IPS-20b (cell line): ENCODE data around the gene CCL27.

Source experiments
- H3K27ac ChIP-seq: one replicate; pipeline ENCODE4 v1.5.1; 2013; ENCODE audit warnings: low read length
- H3K27me3 ChIP-seq: 2 replicates; pipeline ENCODE4 v1.6.1; 2013; ENCODE audit warnings: mild to moderate bottlenecking, low read length, inconsistent platforms; ENCODE audit not compliant: insufficient read depth
- H3K36me3 ChIP-seq: 2 replicates; pipeline ENCODE4 v1.6.1; 2013; ENCODE audit warnings: low read depth, mild to moderate bottlenecking, inconsistent platforms, low read length, moderate library complexity; ENCODE audit not compliant: insufficient read depth
- H3K4me1 ChIP-seq: 2 replicates; pipeline ENCODE4 v1.6.1; 2013; ENCODE audit warnings: mild to moderate bottlenecking, control low read depth, inconsistent platforms, low read length, moderate library complexity; ENCODE audit not compliant: insufficient read depth
- H3K4me3 ChIP-seq: 2 replicates; pipeline ENCODE4 v1.5.1; 2013; ENCODE audit warnings: mild to moderate bottlenecking, low read length, inconsistent platforms
- H3K9ac ChIP-seq: 2 replicates; pipeline ENCODE4 v1.6.1; 2013; ENCODE audit warnings: low read depth, mild to moderate bottlenecking, inconsistent platforms, low read length, moderate library complexity
- H3K9me3 ChIP-seq: 2 replicates; pipeline ENCODE4 v1.6.1; 2013; ENCODE audit warnings: mild to moderate bottlenecking, low read depth, low read length, inconsistent platforms; ENCODE audit not compliant: insufficient read depth

Gene CCL27

DNA sequence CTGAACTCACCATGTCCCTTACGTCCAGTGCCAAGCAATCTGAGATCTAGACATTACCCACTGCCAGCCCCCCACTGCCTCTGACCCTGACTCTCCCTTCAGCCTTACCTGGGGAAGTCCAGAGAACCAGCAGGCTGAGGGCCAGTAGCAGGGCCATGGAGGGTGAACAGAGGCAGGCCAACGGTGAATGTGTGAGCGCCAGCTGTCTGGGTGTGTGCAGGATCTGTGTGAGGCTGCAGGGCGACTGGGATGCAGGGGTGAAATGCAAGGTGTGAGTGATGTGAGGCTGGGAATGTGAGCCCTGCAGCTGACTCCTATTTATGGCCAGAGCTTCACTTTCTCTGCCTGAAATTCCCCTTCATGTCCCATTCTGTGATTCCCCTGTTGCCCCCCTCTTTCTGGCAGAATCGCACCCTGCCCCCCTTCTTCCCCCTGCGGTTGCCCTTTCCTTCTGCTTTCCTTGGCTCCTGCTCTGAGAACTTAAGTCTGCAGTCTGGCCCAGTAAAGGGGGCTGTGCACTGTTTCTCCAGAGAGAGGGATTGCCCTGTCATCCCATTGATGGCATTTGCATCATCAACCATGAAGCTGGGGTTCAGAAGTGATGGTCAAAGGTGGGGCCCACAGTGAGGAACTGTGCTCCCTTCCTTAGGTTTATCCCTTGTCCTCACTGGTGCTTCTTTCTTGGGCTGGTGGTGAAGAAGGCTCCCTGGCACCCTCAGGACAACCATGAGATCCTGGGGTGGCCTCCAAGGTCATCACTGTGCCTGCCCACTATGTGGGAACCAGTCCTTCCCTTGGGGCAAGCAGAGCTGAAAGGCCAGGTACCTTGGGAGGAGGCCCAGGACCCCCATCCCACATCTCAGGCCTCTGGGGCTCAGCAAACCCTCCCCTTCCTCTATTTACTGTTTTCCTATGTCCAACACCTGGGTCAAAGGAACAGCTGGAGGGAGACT is 28.8 kb upstream of the CCL27 start, which contains the start of gene CCL19:
Gene CCL19 (minus strand): TSS at position 294 of the 953 bp plus-strand sequence. CDS start 137 bp downstream, at position 157.
- no peak within 1 kb of the TSS for H3K27ac ChIP-seq

DNA sequence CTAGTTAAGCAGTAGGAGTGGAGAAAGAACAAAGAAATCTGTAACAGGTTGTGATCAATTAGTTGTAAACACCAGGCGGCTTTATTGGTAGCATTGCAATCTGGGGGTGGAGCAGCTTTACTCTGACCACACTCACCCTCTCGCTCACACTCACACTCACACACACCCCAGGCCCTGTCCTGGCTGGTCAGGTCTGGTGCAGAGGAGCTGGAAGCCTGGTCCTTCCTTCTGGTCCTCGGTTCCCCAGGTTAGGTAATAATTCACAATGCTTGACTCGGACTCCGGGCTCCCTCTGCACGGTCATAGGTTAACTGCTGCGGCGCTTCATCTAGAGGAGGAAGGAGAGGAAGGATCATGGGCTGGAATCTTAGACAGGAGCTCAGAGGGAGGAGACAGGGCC is 27.1 kb upstream of the CCL27 start:
- Histone ChIP-seq H3K9ac (no peak overlapping the region), H3K9me3 (no peaks in the 10 kb centered on the region), H3K27ac (no peak overlapping the region)

More for the DNA sequence above, 28.8 kb upstream of the CCL27 start, which contains the start of gene CCL19:
- no peak within 1 kb of the TSS for H3K4me3 ChIP-seq
- no peaks in the 10 kb centered on the region for H3K27me3 ChIP-seq
- H3K9me3 ChIP-seq: no peaks in the 10 kb centered on the region
- H3K9ac ChIP-seq: no peak within 1 kb of the TSS
- H3K36me3 ChIP-seq: no peaks in the 10 kb centered on the region
- H3K4me1 ChIP-seq: no peaks in the 10 kb centered on the region

DNA sequence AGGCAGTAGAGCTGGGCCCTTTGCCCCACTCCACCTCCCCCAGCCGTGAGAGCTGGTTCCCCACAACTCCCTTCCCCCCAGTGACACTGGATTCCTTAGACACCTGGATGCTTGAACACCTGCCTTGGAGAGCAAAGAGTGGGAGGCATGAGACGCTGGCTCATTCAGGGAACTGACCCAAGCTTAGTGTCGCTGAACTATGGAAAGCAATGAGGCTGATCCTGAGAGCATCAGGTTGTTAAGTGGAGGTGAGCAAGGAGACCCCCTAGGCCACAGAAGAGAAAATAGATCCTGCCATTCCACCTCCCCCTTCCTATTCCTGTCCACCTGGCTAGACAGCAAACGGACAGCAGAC is 26.6 kb upstream of the CCL27 start:
- H3K9me3 ChIP-seq: no peaks in the 10 kb centered on the region
- no peaks in the 10 kb centered on the region for H3K4me1 ChIP-seq
- H3K36me3 ChIP-seq: no peaks in the 10 kb centered on the region
- no peaks in the 10 kb centered on the region for H3K27me3 ChIP-seq
- H3K9ac ChIP-seq: no peak overlapping the region
- no peak overlapping the region for H3K27ac ChIP-seq
- no peak overlapping the region for H3K4me3 ChIP-seq

More for the DNA sequence above, 27.1 kb upstream of the CCL27 start:
- H3K36me3 ChIP-seq: no peaks in the 10 kb centered on the region
- no peak overlapping the region for H3K4me3 ChIP-seq
- H3K27me3 ChIP-seq: no peaks in the 10 kb centered on the region
- no peaks in the 10 kb centered on the region for H3K4me1 ChIP-seq

DNA sequence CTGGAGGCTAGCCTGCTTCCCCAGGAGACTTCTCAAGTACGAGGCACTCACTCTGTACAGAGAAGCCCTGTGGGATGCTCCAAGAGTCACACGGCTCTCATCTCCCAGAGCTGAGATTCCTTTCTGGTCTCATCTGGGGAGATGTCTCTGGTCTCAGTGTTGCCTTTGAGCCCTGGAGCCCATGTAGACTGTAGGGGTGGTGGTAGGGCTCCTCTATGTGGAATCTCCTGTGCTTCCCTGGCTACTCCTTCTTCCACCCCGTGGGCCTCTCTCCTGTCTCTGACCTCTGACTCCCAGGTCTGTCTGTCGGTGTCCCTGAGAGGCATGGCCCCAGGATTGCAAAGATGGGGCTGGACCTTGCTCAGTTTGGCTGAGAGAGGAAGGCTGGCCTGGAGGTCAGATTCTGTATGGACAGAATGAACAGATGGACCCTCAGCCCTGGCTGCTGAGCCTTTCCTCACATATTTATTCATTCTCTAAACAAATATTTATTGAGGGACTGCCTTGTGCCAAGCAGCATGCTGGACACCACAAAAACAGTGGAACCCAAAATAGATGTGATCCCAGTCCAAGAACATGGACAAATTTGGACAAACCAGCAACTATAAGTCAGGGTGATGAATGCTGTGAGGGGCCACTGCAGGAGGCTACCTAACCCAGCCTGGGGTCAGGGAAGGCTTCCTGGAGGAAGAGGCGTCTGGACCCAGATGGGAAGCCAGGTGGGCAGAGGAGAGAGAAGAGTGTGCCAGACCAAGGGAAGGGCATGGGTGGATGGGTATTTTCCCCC is 26.1 kb upstream of the CCL27 start:
- Histone ChIP-seq H3K36me3 (no peaks in the 10 kb centered on the region), H3K27me3 (no peaks in the 10 kb centered on the region), H3K27ac (no peak overlapping the region), H3K4me3 (no peak overlapping the region), H3K9ac (no peak overlapping the region), H3K9me3 (no peaks in the 10 kb centered on the region), H3K4me1 (no peaks in the 10 kb centered on the region)

DNA sequence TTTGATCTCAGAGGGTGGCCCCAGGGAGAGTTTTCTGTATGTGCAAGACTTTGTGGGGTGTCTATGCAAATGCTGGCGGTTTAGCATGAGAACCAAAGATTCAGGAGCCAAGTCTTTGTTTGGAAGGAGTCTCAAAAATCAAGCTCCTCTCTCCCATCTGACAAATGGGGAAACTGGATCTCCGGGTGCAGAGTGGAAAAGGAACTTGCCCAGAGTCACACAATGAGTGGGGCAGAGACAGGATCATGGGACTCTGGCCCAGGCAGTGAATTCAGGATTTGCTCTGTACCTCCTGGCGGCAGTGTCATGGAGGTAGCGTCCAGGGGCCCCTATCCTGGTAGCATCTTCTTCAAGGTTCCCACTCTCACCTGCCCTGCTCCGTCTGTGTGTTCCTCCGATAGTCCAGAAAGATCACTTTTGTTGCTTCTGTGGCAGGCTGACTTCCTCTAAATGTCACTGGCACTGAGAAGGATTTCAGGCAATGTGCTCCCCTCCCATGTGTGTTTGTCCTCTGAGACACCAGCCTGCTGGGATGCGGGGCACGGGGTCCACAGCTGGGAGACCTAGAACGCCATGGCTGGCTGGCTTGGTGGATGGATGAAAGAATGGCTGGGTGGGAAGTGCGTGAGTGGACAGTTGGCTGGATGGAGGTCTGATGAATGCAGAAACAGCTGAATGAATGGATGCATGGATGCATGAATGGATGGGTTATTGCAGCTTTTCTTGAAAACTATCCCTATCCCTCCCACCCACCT is 25.0 kb upstream of the CCL27 start:
- H3K36me3 ChIP-seq: no peaks in the 10 kb centered on the region
- no peak overlapping the region for H3K9ac ChIP-seq
- H3K27me3 ChIP-seq: no peaks in the 10 kb centered on the region
- no peak overlapping the region for H3K4me3 ChIP-seq
- H3K27ac ChIP-seq: no peak overlapping the region
- no peaks in the 10 kb centered on the region for H3K9me3 ChIP-seq
- no peaks in the 10 kb centered on the region for H3K4me1 ChIP-seq

DNA sequence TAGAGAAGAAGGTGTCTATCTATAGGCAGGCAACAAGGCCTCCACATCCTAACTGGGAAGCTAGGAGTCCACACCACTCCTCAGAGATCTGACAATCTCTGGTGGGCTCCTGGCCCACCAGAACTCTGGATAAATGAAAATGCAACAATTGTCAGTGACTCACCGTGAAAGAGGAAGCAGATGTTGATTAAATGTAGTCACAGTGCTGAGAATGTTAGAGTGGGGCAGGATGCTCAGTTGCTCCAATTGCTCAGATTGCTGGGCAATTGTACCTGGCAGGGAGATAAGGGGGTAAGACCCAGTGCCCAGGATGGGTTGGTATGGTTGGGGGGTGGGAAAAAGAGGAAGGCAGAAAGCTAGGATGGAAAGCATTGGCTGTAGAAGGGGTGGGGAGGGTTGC is 24.3 kb upstream of the CCL27 start:
- no peak overlapping the region for H3K9ac ChIP-seq

DNA sequence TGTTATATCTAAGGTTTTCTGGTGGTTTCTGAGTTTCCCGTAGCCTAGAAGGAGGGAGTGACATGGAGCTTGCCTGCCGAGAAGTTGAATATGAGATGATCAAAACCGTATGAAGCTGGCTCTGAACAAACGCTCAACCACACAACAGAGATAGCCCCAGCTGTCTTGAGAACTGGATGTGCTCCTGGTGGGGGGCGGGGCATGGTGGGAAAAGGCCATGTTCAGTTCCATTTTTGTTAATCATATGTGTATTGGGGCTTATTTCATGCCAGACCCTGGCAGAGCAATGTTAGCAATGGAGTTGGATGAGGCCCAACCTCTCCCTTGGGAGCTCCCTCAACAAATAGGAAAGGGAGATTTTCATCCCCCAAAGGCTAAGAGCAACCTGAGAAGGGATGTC is 23.8 kb upstream of the CCL27 start:
- H3K4me3 ChIP-seq: no peak overlapping the region
- H3K27ac ChIP-seq: no peak overlapping the region
- no peaks in the 10 kb centered on the region for H3K9me3 ChIP-seq
- no peaks in the 10 kb centered on the region for H3K4me1 ChIP-seq
- no peaks in the 10 kb centered on the region for H3K36me3 ChIP-seq
- H3K27me3 ChIP-seq: no peaks in the 10 kb centered on the region
- H3K9ac ChIP-seq: no peak overlapping the region

More for the DNA sequence above, 24.3 kb upstream of the CCL27 start:
- Histone ChIP-seq H3K27ac (no peak overlapping the region), H3K4me1 (no peaks in the 10 kb centered on the region), H3K27me3 (no peaks in the 10 kb centered on the region), H3K36me3 (no peaks in the 10 kb centered on the region), H3K9me3 (no peaks in the 10 kb centered on the region), H3K4me3 (no peak overlapping the region)

DNA sequence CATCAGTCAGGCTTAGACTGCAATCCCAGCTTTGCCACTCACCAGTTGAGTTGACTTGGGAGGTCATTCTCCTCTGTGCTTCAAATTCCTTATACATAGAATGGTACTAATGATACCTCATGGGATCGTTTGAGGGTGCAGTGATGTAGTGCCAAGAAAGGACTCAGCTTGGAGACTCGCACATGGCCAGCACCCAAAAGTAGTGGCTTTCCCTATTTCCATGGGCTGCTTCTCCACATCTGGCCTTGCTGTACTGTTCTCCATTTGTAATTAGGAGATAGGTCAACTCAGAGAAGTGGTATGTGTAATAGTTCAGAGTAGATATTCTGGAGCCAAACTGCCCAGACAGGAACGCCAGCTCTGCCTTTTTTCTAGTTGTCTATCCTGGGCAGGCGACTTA is 23.1 kb upstream of the CCL27 start:
- no peaks in the 10 kb centered on the region for H3K27me3 ChIP-seq
- no peaks in the 10 kb centered on the region for H3K4me1 ChIP-seq
- no peaks in the 10 kb centered on the region for H3K9me3 ChIP-seq
- H3K4me3 ChIP-seq: no peak overlapping the region
- H3K36me3 ChIP-seq: no peaks in the 10 kb centered on the region
- H3K9ac ChIP-seq: no peak overlapping the region
- no peak overlapping the region for H3K27ac ChIP-seq

DNA sequence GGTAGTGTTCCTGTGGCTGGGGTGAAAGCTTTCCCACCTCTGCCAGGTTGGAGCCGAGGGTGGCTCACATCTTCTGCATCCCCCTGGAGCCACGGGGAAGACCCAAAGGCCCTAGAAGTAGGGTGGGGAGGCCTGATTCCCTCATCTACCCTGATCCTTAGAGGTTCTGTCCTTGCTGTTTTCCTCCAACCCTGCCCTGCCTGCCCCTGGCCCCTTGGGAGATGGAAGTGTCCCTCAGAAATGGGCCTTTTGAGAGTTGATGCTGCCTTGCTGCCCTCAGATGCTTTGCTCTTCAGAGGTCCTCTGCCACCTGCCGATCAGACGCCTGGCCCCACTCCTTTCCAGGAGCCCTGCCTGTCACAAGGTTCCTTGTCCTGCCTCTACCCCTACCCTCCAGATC is 22.4 kb upstream of the CCL27 start:
- Histone ChIP-seq H3K9me3 (no peaks in the 10 kb centered on the region), H3K4me3 (no peak overlapping the region), H3K9ac (no peak overlapping the region), H3K27me3 (no peaks in the 10 kb centered on the region), H3K4me1 (no peaks in the 10 kb centered on the region), H3K36me3 (no peaks in the 10 kb centered on the region), H3K27ac (no peak overlapping the region)

DNA sequence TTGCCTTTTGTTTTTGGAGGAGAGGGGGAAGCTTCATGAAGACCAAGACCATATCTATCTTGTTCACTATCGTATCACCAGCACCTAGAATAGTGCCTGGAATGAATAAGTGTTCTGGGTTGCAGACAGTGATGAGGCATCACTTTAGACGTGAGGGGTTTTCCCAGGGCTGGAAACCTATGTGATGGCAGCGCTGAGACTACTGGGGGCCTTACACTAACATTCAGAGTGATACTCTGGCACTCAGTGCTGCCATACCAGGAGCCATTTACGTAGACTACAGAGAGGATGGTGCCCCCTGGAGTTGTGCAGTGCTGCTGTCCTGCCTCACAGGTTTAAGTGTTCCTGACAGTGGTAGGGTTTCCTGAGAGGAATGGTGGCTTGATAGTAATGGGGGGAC is 21.7 kb upstream of the CCL27 start:
- H3K4me3 ChIP-seq: no peak overlapping the region
- H3K4me1 ChIP-seq: no peaks in the 10 kb centered on the region
- H3K27ac ChIP-seq: no peak overlapping the region
- no peaks in the 10 kb centered on the region for H3K9me3 ChIP-seq
- no peaks in the 10 kb centered on the region for H3K27me3 ChIP-seq
- no peak overlapping the region for H3K9ac ChIP-seq
- H3K36me3 ChIP-seq: no peaks in the 10 kb centered on the region

DNA sequence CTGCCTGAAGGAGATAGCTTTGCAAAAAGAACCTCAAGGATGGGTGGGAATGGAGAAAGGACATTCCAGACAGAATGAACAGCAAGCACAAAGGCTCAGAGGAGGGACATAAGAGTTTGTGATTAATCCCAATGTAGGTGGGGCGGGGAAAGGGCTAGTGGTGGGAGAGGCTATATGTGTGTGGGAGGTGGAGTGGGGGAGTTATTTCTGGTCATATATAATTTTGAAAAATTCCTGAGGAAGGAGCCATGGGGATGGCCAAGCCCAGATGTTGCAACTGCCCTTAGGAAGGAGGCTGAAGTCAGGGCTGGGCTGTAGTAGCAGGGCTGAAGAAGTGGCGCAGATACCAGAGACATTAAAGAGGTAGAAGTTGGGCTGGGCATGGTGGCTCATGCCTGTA is 13.4 kb upstream of the CCL27 start:
- Histone ChIP-seq H3K4me1 (no peaks in the 10 kb centered on the region), H3K9ac (no peak overlapping the region), H3K27ac (no peak overlapping the region), H3K9me3 (no peaks in the 10 kb centered on the region), H3K27me3 (no peaks in the 10 kb centered on the region), H3K36me3 (no peaks in the 10 kb centered on the region), H3K4me3 (no peak overlapping the region)
